Activated naive CD4-positive, alpha-beta T cell treated with anti-CD3 and anti-CD28 coated beads for 36 hours (primary cell): ENCODE results near the gene PHACTR1. TPM values are rescaled to one million over a fixed set of nuclear protein-coding genes. Genes with fewer than 3 reads are reported as not detected.
"Not testable (repeated sequence)": the region's sequence is repeated elsewhere in the genome, so short reads cannot be mapped to it uniquely, and the experiment has no call there.

Experiments
- CTCF ChIA-PET: fragments of 350-600 bp; sonication (Branson Sonifier 250); formaldehyde crosslinking; loops from one replicate; lab custom pipeline; 2021; ENCODE audit warnings: antibody characterized with exemption; lab: Charles Lee
- DNase-seq: peaks from one replicate; pipeline ENCODE4 v3.0.0-alpha.2; 2020
- H3K27ac Mint-ChIP-seq: one replicate; pipeline ENCODE4 v1.8.0; 2021; ENCODE audit warnings: mild to moderate bottlenecking, mixed read lengths
- H3K27me3 Mint-ChIP-seq: one replicate; pipeline ENCODE4 v1.8.0; 2021; ENCODE audit warnings: low read depth, mixed read lengths
- H3K36me3 Mint-ChIP-seq: one replicate; pipeline ENCODE4 v1.8.0; 2021; ENCODE audit warnings: low read depth, mixed read lengths
- H3K4me1 Mint-ChIP-seq: one replicate; pipeline ENCODE4 v1.8.0; 2021; ENCODE audit warnings: low read depth, mixed read lengths
- H3K4me3 Mint-ChIP-seq: one replicate; pipeline ENCODE4 v1.8.0; 2021; ENCODE audit warnings: mild to moderate bottlenecking, moderate library complexity, mixed read lengths
- H3K9me3 Mint-ChIP-seq: one replicate; pipeline ENCODE4 v1.8.0; 2021; ENCODE audit warnings: mixed read lengths
- intact Hi-C: fragments of 100-400 bp; cut with micrococcal nuclease; formaldehyde crosslinking; loops from one replicate; pipeline ENCODE4 v1.15.1; 2023
- total RNA-seq, 2 experiments: library from RNA; stranded (reverse); gene quantifications; one replicate each; pipeline ENCODE4 v1.2.3, GENCODE V29; 2021

Gene PHACTR1
- total RNA-seq, 2 experiments from 2014 or later, result 0.31 TPM; not detected in 1

GRCh38 chr6:13233106-13233505 is 516.5 kb downstream of the PHACTR1 start:
- H3K4me3 Mint-ChIP-seq, result no peak overlapping the region
- no peak overlapping the region for H3K27ac Mint-ChIP-seq
- no peaks in the 10 kb centered on the region for H3K9me3 Mint-ChIP-seq
- CTCF ChIA-PET, result no interaction called here
- H3K27me3 Mint-ChIP-seq, result peaks cover 2% of the 10 kb centered on the region
- DNase-seq, result no peak
- intact Hi-C loops, result no loop called here
- no peaks in the 10 kb centered on the region for H3K36me3 Mint-ChIP-seq
- H3K4me1 Mint-ChIP-seq, result peaks cover 10% of the 10 kb centered on the region

GRCh38 chr6:13234130-13234529 is 517.6 kb downstream of the PHACTR1 start:
- no peak overlapping the region for H3K4me3 Mint-ChIP-seq
- H3K36me3 Mint-ChIP-seq, result no peaks in the 10 kb centered on the region
- peaks cover 2% of the 10 kb centered on the region for H3K27me3 Mint-ChIP-seq

GRCh38 chr6:13235339-13235738 is 518.8 kb downstream of the PHACTR1 start:
- peaks cover 3% of the 10 kb centered on the region for H3K27me3 Mint-ChIP-seq
- intact Hi-C loops, result no loop called here
- CTCF ChIA-PET, result interaction anchor here (0.6 to 0.7 kb wide), 2 partner anchors 9 to 10 kb away, joined by 3 to 4 read pairs; no protein-coding TSS in a partner anchor
- H3K4me1 Mint-ChIP-seq, result no peaks in the 10 kb centered on the region
- H3K36me3 Mint-ChIP-seq, result no peaks in the 10 kb centered on the region
- H3K9me3 Mint-ChIP-seq, result no peaks in the 10 kb centered on the region
- DNase-seq, result no peak
- H3K27ac Mint-ChIP-seq, result no peak overlapping the region
- H3K4me3 Mint-ChIP-seq, result no peak overlapping the region

More at GRCh38 chr6:13234130-13234529, 517.6 kb downstream of the PHACTR1 start:
- no peak for DNase-seq
- peaks cover 10% of the 10 kb centered on the region for H3K4me1 Mint-ChIP-seq
- H3K9me3 Mint-ChIP-seq, result no peaks in the 10 kb centered on the region
- intact Hi-C loops, result no loop called here
- CTCF ChIA-PET, result no interaction called here
- H3K27ac Mint-ChIP-seq, result no peak overlapping the region

DNA sequence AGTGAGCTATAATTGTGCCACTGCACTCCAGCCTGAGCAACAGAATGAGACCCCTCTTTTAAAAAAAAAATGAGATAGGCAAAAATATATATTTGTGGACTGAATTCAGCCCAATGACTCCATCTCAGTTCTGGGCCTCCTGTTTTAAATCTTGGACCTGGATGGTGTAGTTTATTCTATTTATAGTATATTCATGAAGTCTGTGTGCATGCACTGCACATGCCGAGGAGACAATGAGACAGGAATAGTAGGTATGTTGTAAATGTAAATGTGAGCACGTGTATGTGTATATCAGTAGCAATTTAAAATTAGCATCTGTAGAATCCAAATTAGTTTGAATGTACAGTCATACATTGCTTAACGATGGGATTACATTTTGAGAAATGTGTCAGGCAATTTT is 520.8 kb downstream of the PHACTR1 start:
- no peaks in the 10 kb centered on the region for H3K9me3 Mint-ChIP-seq
- CTCF ChIA-PET, result no interaction called here
- H3K4me3 Mint-ChIP-seq, result no peak overlapping the region
- H3K36me3 Mint-ChIP-seq, result no peaks in the 10 kb centered on the region
- intact Hi-C loops, result no loop called here
- H3K4me1 Mint-ChIP-seq, result no peaks in the 10 kb centered on the region
- no peak overlapping the region for H3K27ac Mint-ChIP-seq
- DNase-seq, result no peak
- H3K27me3 Mint-ChIP-seq, result peaks cover 6% of the 10 kb centered on the region

- CTCF ChIA-PET, result no interaction called here
- Mint-ChIP-seq H3K27ac (no peak overlapping the region), H3K4me1 (no peaks in the 10 kb centered on the region), H3K36me3 (no peaks in the 10 kb centered on the region), H3K27me3 (peaks cover 6% of the 10 kb centered on the region), H3K4me3 (no peak overlapping the region), H3K9me3 (no peaks in the 10 kb centered on the region)
- intact Hi-C loops, result no loop called here
- DNase-seq, result no peak
Measured at GRCh38 chr6:13238017-13238416, 521.5 kb downstream of the PHACTR1 start.

GRCh38 chr6:13238640-13239216 is 522.2 kb downstream of the PHACTR1 start:
- intact Hi-C loops, result no loop called here
- CTCF ChIA-PET, result no interaction called here
- peaks cover 6% of the 10 kb centered on the region for H3K27me3 Mint-ChIP-seq
- H3K4me1 Mint-ChIP-seq, result no peaks in the 10 kb centered on the region
- H3K36me3 Mint-ChIP-seq, result no peaks in the 10 kb centered on the region
- DNase-seq, result no peak
- H3K9me3 Mint-ChIP-seq, result peaks cover 1% of the 10 kb centered on the region
- H3K27ac Mint-ChIP-seq, result no peak overlapping the region
- H3K4me3 Mint-ChIP-seq, result no peak overlapping the region

GRCh38 chr6:13239530-13240455 is 523.2 kb downstream of the PHACTR1 start:
- intact Hi-C loops, result no loop called here
- Mint-ChIP-seq H3K4me3 (no peak overlapping the region), H3K4me1 (no peaks in the 10 kb centered on the region), H3K36me3 (no peaks in the 10 kb centered on the region), H3K9me3 (peaks cover 7% of the 10 kb centered on the region), H3K27me3 (peaks cover 6% of the 10 kb centered on the region), H3K27ac (no peak overlapping the region)
- no peak for DNase-seq
- CTCF ChIA-PET, result no interaction called here

- H3K4me1 Mint-ChIP-seq, result no peaks in the 10 kb centered on the region
- peaks cover 7% of the 10 kb centered on the region for H3K9me3 Mint-ChIP-seq
- intact Hi-C loops, result no loop called here
- H3K36me3 Mint-ChIP-seq, result no peaks in the 10 kb centered on the region
- H3K4me3 Mint-ChIP-seq, result no peak overlapping the region
- CTCF ChIA-PET, result no interaction called here
- no peak overlapping the region for H3K27ac Mint-ChIP-seq
- peaks cover 6% of the 10 kb centered on the region for H3K27me3 Mint-ChIP-seq
- DNase-seq, result no peak
Measured at GRCh38 chr6:13241364-13241763, 524.8 kb downstream of the PHACTR1 start.

- CTCF ChIA-PET, result interaction anchor here (0.6 kb wide), 1 partner anchor 175 kb away, joined by 3 read pairs; no protein-coding TSS in a partner anchor
- Mint-ChIP-seq H3K4me1 (no peaks in the 10 kb centered on the region), H3K27me3 (peaks cover 6% of the 10 kb centered on the region), H3K9me3 (peaks cover 7% of the 10 kb centered on the region), H3K36me3 (no peaks in the 10 kb centered on the region), H3K4me3 (no peak overlapping the region), H3K27ac (no peak overlapping the region)
- DNase-seq, result no peak
- intact Hi-C loops, result no loop called here
Measured at GRCh38 chr6:13242178-13242577, 525.6 kb downstream of the PHACTR1 start.

GRCh38 chr6:13242590-13242989 is 526.0 kb downstream of the PHACTR1 start:
- CTCF ChIA-PET, result no interaction called here
- H3K4me3 Mint-ChIP-seq, result no peak overlapping the region
- peaks cover 7% of the 10 kb centered on the region for H3K9me3 Mint-ChIP-seq
- H3K36me3 Mint-ChIP-seq, result no peaks in the 10 kb centered on the region
- H3K4me1 Mint-ChIP-seq, result no peaks in the 10 kb centered on the region
- intact Hi-C loops, result no loop called here
- H3K27ac Mint-ChIP-seq, result no peak overlapping the region
- H3K27me3 Mint-ChIP-seq, result peaks cover 6% of the 10 kb centered on the region
- no peak for DNase-seq

- intact Hi-C loops, result no loop called here
- Mint-ChIP-seq H3K36me3 (no peaks in the 10 kb centered on the region), H3K27me3 (peaks cover 6% of the 10 kb centered on the region), H3K27ac (no peak overlapping the region), H3K9me3 (peaks cover 7% of the 10 kb centered on the region), H3K4me3 (no peak overlapping the region), H3K4me1 (no peaks in the 10 kb centered on the region)
- no peak for DNase-seq
- CTCF ChIA-PET, result no interaction called here
Measured at GRCh38 chr6:13243033-13243432, 526.5 kb downstream of the PHACTR1 start.

DNA sequence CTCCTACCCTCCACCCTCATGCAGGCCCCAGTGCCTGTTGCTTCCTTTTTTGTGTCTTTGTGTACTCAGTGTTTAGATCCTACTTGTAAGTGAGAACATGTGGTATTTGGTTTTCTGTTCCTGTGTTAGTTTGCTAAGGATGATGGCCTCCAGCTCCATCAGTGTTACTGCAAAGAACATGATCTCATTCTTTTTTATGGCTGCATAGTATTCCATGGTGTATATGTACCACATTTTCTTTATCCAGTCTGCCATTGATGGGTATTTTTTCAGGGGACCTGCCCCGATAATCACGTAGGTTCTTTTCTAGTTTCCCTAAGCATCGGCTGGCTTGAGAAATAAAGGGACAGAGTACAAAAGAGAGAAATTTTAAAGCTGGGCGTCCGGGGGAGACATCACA is 527.2 kb downstream of the PHACTR1 start:
- H3K36me3 Mint-ChIP-seq, H3K27me3 Mint-ChIP-seq, H3K4me1 Mint-ChIP-seq, H3K9me3 Mint-ChIP-seq, intact Hi-C loops, H3K4me3 Mint-ChIP-seq, H3K27ac Mint-ChIP-seq, DNase-seq, CTCF ChIA-PET: not testable (repeated sequence)
